ENCODE results near the gene GRM7. TPM values are rescaled to one million over a fixed set of nuclear protein-coding genes. Genes with fewer than 3 reads are reported as not detected.
A peak's percentile ranks its signal among the peaks of the same experiment; 100 is the strongest.

The GRM7 gene
- total and polyA plus RNA-seq, 8 donors = 0.05 to 2.2 TPM; not detected in 6

GRCh38 chr3:7265736-7266135 is 404.8 kb downstream of the GRM7 start:
- 56 to 65% (median 63%) methylated on average over 4 of the region's 4 CpGs for WGBS, 5 donors
- no peak for TF ChIP-seq CTCF (IDR thresholded peaks at IDR 0.05)
- no peak for TF ChIP-seq POLR2A (IDR thresholded peaks at IDR 0.05)
- TF ChIP-seq POLR2AphosphoS5 (IDR thresholded peaks at IDR 0.05) = no peak
- no peak for TF ChIP-seq EP300 (IDR thresholded peaks at IDR 0.05)
- no peak overlapping the region for H3K27ac ChIP-seq
- no peak for DNase-seq
- no peak overlapping the region for H3K4me3 ChIP-seq
- no peaks in the 10 kb centered on the region for H3K4me1 ChIP-seq
- H3K36me3 ChIP-seq = no peaks in the 10 kb centered on the region
- H3K9me3 ChIP-seq = no peaks in the 10 kb centered on the region
- no peaks in the 10 kb centered on the region for H3K27me3 ChIP-seq
- intact Hi-C loops (cut with DNase I; ENCODE audit: low total_unique reads) = no loop called here

GRCh38 chr3:7266551-7266950 is 405.6 kb downstream of the GRM7 start:
- Histone ChIP-seq H3K27ac (no peak overlapping the region), H3K4me3 (no peak overlapping the region), H3K9me3 (no peaks in the 10 kb centered on the region), H3K36me3 (no peaks in the 10 kb centered on the region), H3K27me3 (no peaks in the 10 kb centered on the region), H3K4me1 (no peaks in the 10 kb centered on the region)
- intact Hi-C loops (cut with DNase I; ENCODE audit: low total_unique reads) = no loop called here
- DNase-seq = peak in 1 of 2 donors; percentile 29
- 48 to 81% (median 71%) methylated on average over 1 of the region's 1 CpG for WGBS, 5 donors
- TF ChIP-seq EP300 (IDR thresholded peaks at IDR 0.05) = no peak
- TF ChIP-seq POLR2A (IDR thresholded peaks at IDR 0.05) = no peak
- TF ChIP-seq CTCF (IDR thresholded peaks at IDR 0.05) = no peak
- TF ChIP-seq POLR2AphosphoS5 (IDR thresholded peaks at IDR 0.05) = no peak

GRCh38 chr3:7270731-7271130 is 409.8 kb downstream of the GRM7 start:
- TF ChIP-seq POLR2A (IDR thresholded peaks at IDR 0.05) = no peak
- TF ChIP-seq POLR2AphosphoS5 (IDR thresholded peaks at IDR 0.05) = no peak
- TF ChIP-seq EP300 (IDR thresholded peaks at IDR 0.05) = no peak
- TF ChIP-seq CTCF (IDR thresholded peaks at IDR 0.05) = no peak
- no peaks in the 10 kb centered on the region for H3K9me3 ChIP-seq
- H3K4me3 ChIP-seq = no peak overlapping the region
- H3K27ac ChIP-seq = no peak overlapping the region
- H3K4me1 ChIP-seq = no peaks in the 10 kb centered on the region
- H3K27me3 ChIP-seq = no peaks in the 10 kb centered on the region
- no peaks in the 10 kb centered on the region for H3K36me3 ChIP-seq
- 68 to 76% (median 74%) methylated on average over 5 of the region's 5 CpGs for WGBS, 5 donors
- intact Hi-C loops (cut with DNase I; ENCODE audit: low total_unique reads) = no loop called here
- DNase-seq = no peak

- intact Hi-C loops (cut with DNase I; ENCODE audit: low total_unique reads) = no loop called here
- no peak for DNase-seq
- Histone ChIP-seq H3K4me3 (no peak overlapping the region), H3K36me3 (no peaks in the 10 kb centered on the region), H3K4me1 (no peaks in the 10 kb centered on the region), H3K27ac (no peak overlapping the region), H3K9me3 (no peaks in the 10 kb centered on the region), H3K27me3 (no peaks in the 10 kb centered on the region)
- WGBS, 5 donors = 47 to 67% (median 63%) methylated on average over 3 of the region's 3 CpGs
- TF ChIP-seq POLR2AphosphoS5 (IDR thresholded peaks at IDR 0.05) (no peak), POLR2A (IDR thresholded peaks at IDR 0.05) (no peak), EP300 (IDR thresholded peaks at IDR 0.05) (no peak), CTCF (IDR thresholded peaks at IDR 0.05) (no peak)
Observed at GRCh38 chr3:7271631-7272030, 410.7 kb downstream of the GRM7 start.
